Astrocyte (in vitro differentiated cells and primary cell): ENCODE results near the gene HIVEP2. TPM values are rescaled to one million over a fixed set of nuclear protein-coding genes. Genes with fewer than 3 reads are reported as not detected.

Experiments used
- DNase-seq: peaks from one replicate; pipeline ENCODE4 v3.0.0-alpha.2; 2010; ENCODE audit warnings: low read depth
- FAIRE-seq: peaks from 2 replicates; lab custom pipeline; 2011; peaks lifted over from hg19 to GRCh38; lab: Jason Lieb, UNC
- H2AFZ ChIP-seq: 2 replicates; pipeline ENCODE4 v1.6.0; 2012; ENCODE audit warnings: low read depth, low read length, inconsistent platforms
- H3K27ac ChIP-seq: 2 replicates; pipeline ENCODE4 v1.5.1; 2011; ENCODE audit warnings: low read depth, low read length, inconsistent platforms
- H3K27me3 ChIP-seq: 2 replicates; pipeline ENCODE4 v1.6.0; 2011; ENCODE audit warnings: low read length, inconsistent platforms; ENCODE audit not compliant: insufficient read depth
- H3K36me3 ChIP-seq: 2 replicates; pipeline ENCODE4 v1.5.1; 2011; ENCODE audit warnings: low read length, inconsistent platforms; ENCODE audit not compliant: insufficient read depth
- H3K4me1 ChIP-seq: 2 replicates; pipeline ENCODE4 v1.5.1; 2011; ENCODE audit warnings: low read length, inconsistent platforms; ENCODE audit not compliant: insufficient read depth
- H3K4me2 ChIP-seq: 2 replicates; pipeline ENCODE4 v1.6.0; 2012; ENCODE audit warnings: low read length, inconsistent platforms
- H3K4me3 ChIP-seq: 2 replicates; pipeline ENCODE4 v1.5.1; 2011; ENCODE audit warnings: low read depth, mild to moderate bottlenecking, low read length, inconsistent platforms; ENCODE audit not compliant: insufficient read depth
- H3K79me2 ChIP-seq: 2 replicates; pipeline ENCODE4 v1.6.0; 2012; ENCODE audit warnings: mild to moderate bottlenecking, low read length, inconsistent platforms; ENCODE audit not compliant: insufficient read depth
- H3K9ac ChIP-seq: 2 replicates; pipeline ENCODE4 v1.6.0; 2012; ENCODE audit warnings: mild to moderate bottlenecking, low read length, inconsistent platforms
- H3K9me3 ChIP-seq: 2 replicates; pipeline ENCODE4 v1.5.1; 2012; ENCODE audit warnings: low read depth, mild to moderate bottlenecking, low read length, inconsistent platforms; ENCODE audit not compliant: insufficient read depth
- H4K20me1 ChIP-seq: 2 replicates; pipeline ENCODE4 v1.6.0; 2012; ENCODE audit warnings: low read length, inconsistent platforms; ENCODE audit not compliant: insufficient read depth
- H3K27ac Mint-ChIP-seq: one replicate; pipeline ENCODE4 v1.8.0; 2021; ENCODE audit warnings: mild to moderate bottlenecking, mixed read lengths; ENCODE audit not compliant: unreplicated experiment
- H3K27me3 Mint-ChIP-seq: one replicate; pipeline ENCODE4 v1.8.0; 2021; ENCODE audit warnings: low read depth, mixed read lengths; ENCODE audit not compliant: unreplicated experiment
- H3K36me3 Mint-ChIP-seq: one replicate; pipeline ENCODE4 v1.8.0; 2021; ENCODE audit warnings: low read depth, mixed read lengths; ENCODE audit not compliant: unreplicated experiment
- H3K4me1 Mint-ChIP-seq: one replicate; pipeline ENCODE4 v1.8.0; 2021; ENCODE audit warnings: low read depth, mixed read lengths; ENCODE audit not compliant: unreplicated experiment
- H3K4me3 Mint-ChIP-seq: one replicate; pipeline ENCODE4 v1.8.0; 2021; ENCODE audit warnings: mild to moderate bottlenecking, moderate library complexity, mixed read lengths; ENCODE audit not compliant: unreplicated experiment
- H3K9me3 Mint-ChIP-seq: one replicate; pipeline ENCODE4 v1.8.0; 2021; ENCODE audit warnings: mild to moderate bottlenecking, mixed read lengths; ENCODE audit not compliant: unreplicated experiment
- CTCF ChIP-seq: IDR thresholded peaks from 2 replicates; pipeline ENCODE4 v1.5.1; 2011; ENCODE audit warnings: low read depth, mild to moderate bottlenecking, inconsistent platforms, low read length, moderate library complexity; ENCODE audit not compliant: insufficient read depth
- EZH2 ChIP-seq: IDR thresholded peaks from 2 replicates; pipeline ENCODE4 v1.6.1; 2012; ENCODE audit warnings: mild to moderate bottlenecking, low read length, inconsistent platforms; ENCODE audit not compliant: insufficient read depth
- total RNA-seq: library from RNA; stranded (reverse); gene quantifications from 2 replicates; pipeline ENCODE4 v1.2.1, GENCODE V29; 2021

HIVEP2 gene
- total RNA-seq, 1 donor from 2014 or later, result 21.2 TPM

DNA sequence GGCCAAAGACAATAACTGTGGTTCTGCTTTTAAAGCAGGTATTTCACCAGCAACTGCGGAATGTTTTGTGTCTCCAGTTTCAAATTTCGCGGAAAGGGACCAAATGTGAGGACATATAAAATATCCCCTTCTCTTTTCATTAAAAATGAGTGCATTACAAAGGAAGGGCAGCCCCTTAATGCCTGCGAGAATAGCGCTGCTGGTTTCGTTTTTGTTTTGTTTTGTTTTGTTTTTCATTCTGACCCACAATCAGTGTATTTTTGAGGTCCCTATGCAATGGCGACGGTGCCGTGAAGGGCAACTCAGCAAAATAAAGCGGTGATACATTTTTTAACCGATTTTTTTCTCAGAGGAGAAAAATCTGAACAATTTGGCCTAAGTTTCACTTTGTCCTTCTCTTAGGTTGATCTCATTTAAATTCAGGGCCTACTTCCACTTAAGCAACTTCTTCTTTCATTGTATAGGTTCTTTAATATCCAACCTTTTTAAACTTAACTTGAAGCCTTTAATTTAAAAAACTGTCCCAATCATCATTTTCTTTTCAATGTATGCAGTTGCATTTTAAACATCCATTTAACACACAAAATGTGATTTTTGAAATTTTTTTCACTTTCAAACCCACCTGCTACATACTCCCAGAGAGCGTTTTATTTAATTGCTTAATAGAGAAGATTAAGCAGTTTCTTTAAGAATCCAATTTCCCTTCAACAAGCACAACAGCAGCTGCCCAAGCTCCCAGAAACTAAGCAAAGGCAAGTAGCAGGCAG is 2.9 kb upstream of the HIVEP2 start:
- TF ChIP-seq CTCF (no peak), EZH2 (no peak)
- Mint-ChIP-seq H3K27ac (peak overlapping the region; percentile 81), H3K4me3 (peak overlapping the region; percentile 84), H3K27me3 (peaks cover 2% of the 10 kb centered on the region), H3K36me3 (no peaks in the 10 kb centered on the region), H3K4me1 (peaks cover 15% of the 10 kb centered on the region), H3K9me3 (no peaks in the 10 kb centered on the region)
- Histone ChIP-seq H3K9me3 (no peaks in the 10 kb centered on the region), H3K79me2 (peaks cover 27% of the 10 kb centered on the region), H4K20me1 (no peaks in the 10 kb centered on the region), H3K27me3 (no peaks in the 10 kb centered on the region), H3K36me3 (no peaks in the 10 kb centered on the region), H3K4me3 (peak overlapping the region; percentile 88), H3K4me2 (peak overlapping the region; percentile 100), H3K9ac (peak overlapping the region; percentile 100), H3K4me1 (peaks cover 12% of the 10 kb centered on the region), H2AFZ (peak overlapping the region; percentile 70), H3K27ac (peak overlapping the region; percentile 99)
- no peak for FAIRE-seq
- DNase-seq, result no peak

DNA sequence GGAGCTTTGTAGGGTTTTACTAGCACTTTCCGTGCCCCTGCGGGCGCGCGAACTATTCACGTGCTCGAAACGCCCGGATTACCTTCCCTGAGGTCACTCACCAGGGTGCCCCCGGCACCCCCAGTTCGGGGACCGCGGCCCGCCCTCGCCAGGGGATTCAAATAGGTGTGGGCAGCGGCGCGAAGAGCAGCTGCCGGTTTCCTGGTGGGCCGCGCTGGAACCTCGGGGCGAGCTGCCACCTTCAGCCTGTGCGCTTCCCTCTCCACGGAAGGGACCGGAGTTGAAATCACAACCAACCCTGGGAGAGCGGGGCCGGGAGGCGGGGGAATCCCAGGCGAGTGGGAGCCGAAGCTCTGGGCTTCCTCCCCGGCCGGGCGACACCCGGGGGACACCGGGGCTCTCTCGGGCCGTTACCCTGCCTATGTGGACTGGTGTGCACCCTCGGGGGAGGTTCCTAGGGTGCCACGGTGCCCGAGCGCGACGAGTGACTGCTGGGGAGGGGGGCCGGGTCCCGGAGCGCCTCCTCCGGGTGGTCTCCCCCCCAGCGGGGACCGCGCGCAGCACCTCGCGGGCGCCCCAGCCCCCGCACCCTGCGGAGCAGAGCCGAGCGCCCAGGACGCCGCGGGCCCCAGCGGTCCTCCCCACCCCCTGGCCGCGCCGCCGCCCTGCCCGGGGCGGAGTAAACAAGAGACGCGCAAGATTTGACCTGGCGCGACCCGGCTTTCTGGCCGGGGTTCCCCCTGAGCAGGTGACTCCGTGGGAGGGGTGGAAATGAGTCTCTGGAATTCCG is 2.1 kb upstream of the HIVEP2 start:
- Histone ChIP-seq H3K9ac (peak overlapping the region; percentile 100), H4K20me1 (no peaks in the 10 kb centered on the region), H3K9me3 (no peaks in the 10 kb centered on the region), H3K36me3 (no peaks in the 10 kb centered on the region), H3K4me2 (peak overlapping the region; percentile 100), H3K27ac (peak overlapping the region; percentile 99), H3K79me2 (peaks cover 34% of the 10 kb centered on the region), H3K4me1 (peaks cover 17% of the 10 kb centered on the region), H3K4me3 (peak overlapping the region; percentile 88), H3K27me3 (no peaks in the 10 kb centered on the region), H2AFZ (peak overlapping the region; percentile 70)
- peaks cover 2% of the 10 kb centered on the region for H3K27me3 Mint-ChIP-seq
- H3K36me3 Mint-ChIP-seq, result no peaks in the 10 kb centered on the region
- H3K4me3 Mint-ChIP-seq, result peak overlapping the region; percentile 87
- H3K9me3 Mint-ChIP-seq, result no peaks in the 10 kb centered on the region
- no peak for TF ChIP-seq EZH2
- TF ChIP-seq CTCF, result no peak
- peaks cover 17% of the 10 kb centered on the region for H3K4me1 Mint-ChIP-seq
- FAIRE-seq, result no peak
- H3K27ac Mint-ChIP-seq, result peak overlapping the region; percentile 99
- DNase-seq, result peak; percentile 75
